Endothelial cell of umbilical vein (primary cell): ENCODE measurements around the gene POU3F3. TPM values are rescaled to one million over a fixed set of nuclear protein-coding genes. Genes with fewer than 3 reads are reported as not detected.

Source experiments
- BruUV-seq: library from RNA; stranded (reverse); fragments of 400-500 nt; replicated peaks from 2 replicates; lab custom pipeline; 2021; lab: Mats Ljungman, UMichigan
- CTCF ChIA-PET: fragments of 300-600, 350-600 bp; sonication (Branson Sonifier 250); formaldehyde crosslinking; loops from one replicate; lab custom pipeline; 2021; ENCODE audit warnings: antibody characterized with exemption, inconsistent platforms; lab: Charles Lee
- POLR2A ChIA-PET: fragments of 300-600, 350-600 bp; sonication (Branson Sonifier 250); formaldehyde crosslinking; loops from one replicate; lab custom pipeline; 2021; ENCODE audit warnings: antibody characterized with exemption, inconsistent platforms; lab: Charles Lee
- DNase-seq: peaks from one replicate; pipeline ENCODE4 v3.0.0-alpha.2; 2011; ENCODE audit warnings: low read depth, low spot score
- FAIRE-seq: peaks from 2 replicates; lab custom pipeline; 2011; peaks lifted over from hg19 to GRCh38; lab: Jason Lieb, UNC
- H2AFZ ChIP-seq: 2 replicates; pipeline ENCODE4 v1.6.0; 2012; ENCODE audit warnings: low read depth, low read length, control low read depth, inconsistent platforms
- H3K27ac ChIP-seq: 2 replicates; pipeline ENCODE4 v1.5.1; 2011; ENCODE audit warnings: low read depth, mild to moderate bottlenecking, control low read depth, low read length, moderate library complexity; ENCODE audit not compliant: insufficient read depth
- H3K27me3 ChIP-seq, 2 experiments: 2 replicates each; pipeline versions ENCODE4 v1.6.0 to v1.6.1; 2011; ENCODE audit warnings: low read length in 2 of 2, mixed read lengths in 1 of 2; ENCODE audit not compliant: control insufficient read depth in 2 of 2, insufficient read depth in 2 of 2
- H3K36me3 ChIP-seq, 2 experiments: 2 replicates in 1 of 2; 3 replicates in 1 of 2; pipeline ENCODE4 v1.5.1; 2011; ENCODE audit warnings: low read length in 2 of 2, mild to moderate bottlenecking in 1 of 2, moderate library complexity in 1 of 2; ENCODE audit not compliant: control insufficient read depth in 2 of 2, insufficient read depth in 2 of 2; ENCODE audit errors: extremely low read depth in 1 of 2
- H3K4me1 ChIP-seq: 3 replicates; pipeline ENCODE4 v1.5.1; 2011; ENCODE audit warnings: mild to moderate bottlenecking, low read length; ENCODE audit not compliant: control insufficient read depth, insufficient read depth; ENCODE audit errors: extremely low read depth
- H3K4me2 ChIP-seq: 2 replicates; pipeline ENCODE4 v1.6.1; 2011; ENCODE audit warnings: low read length, control low read depth, mixed read lengths; ENCODE audit not compliant: insufficient read depth
- H3K4me3 ChIP-seq, 3 experiments: fragments of 200-600 bp in 1 of 3; sonication (generic), shearing (Covaris generic) in 1 of 3; replicated peaks in 1 of 3; 2 replicates each; pipeline ENCODE4 v1.5.1; 2011 to 2016; ENCODE audit warnings: control low read depth in 3 of 3, low read length in 3 of 3, mild to moderate bottlenecking in 2 of 3, inconsistent platforms in 1 of 3, low read depth in 1 of 3, moderate library complexity in 1 of 3; ENCODE audit not compliant: insufficient read depth in 1 of 3
- H3K79me2 ChIP-seq: 2 replicates; pipeline ENCODE4 v1.6.0; 2012; ENCODE audit warnings: low read length, inconsistent platforms; ENCODE audit not compliant: control insufficient read depth, insufficient read depth
- H3K9ac ChIP-seq: replicated peaks from 2 replicates; pipeline ENCODE3; 2011; ENCODE audit warnings: low read length, control low read depth; ENCODE audit not compliant: insufficient read depth; ENCODE audit errors: extremely low read depth
- H3K9me1 ChIP-seq: replicated peaks from 3 replicates; pipeline ENCODE4 v1.6.0; 2011; ENCODE audit warnings: mild to moderate bottlenecking, low read length; ENCODE audit not compliant: control insufficient read depth, insufficient read depth; ENCODE audit errors: extremely low read depth
- H3K9me3 ChIP-seq: replicated peaks from 2 replicates; pipeline ENCODE4 v1.5.1; 2012; ENCODE audit warnings: low read length, inconsistent platforms; ENCODE audit not compliant: control insufficient read depth, insufficient read depth
- H4K20me1 ChIP-seq: replicated peaks from 2 replicates; pipeline ENCODE3; 2011; ENCODE audit warnings: mild to moderate bottlenecking, low read length; ENCODE audit not compliant: control insufficient read depth, insufficient read depth; ENCODE audit errors: extremely low read depth
- EZH2 ChIP-seq: IDR thresholded peaks from 2 replicates; pipeline ENCODE4 v1.6.1; 2012; ENCODE audit warnings: borderline replicate concordance, low read depth, mild to moderate bottlenecking, moderate library complexity, low read length, inconsistent platforms; ENCODE audit not compliant: severe bottlenecking
- FOS ChIP-seq: IDR thresholded peaks from 2 replicates; pipeline ENCODE4 v1.6.1; 2011; ENCODE audit warnings: mild to moderate bottlenecking, low read length, moderate library complexity, borderline replicate concordance; ENCODE audit not compliant: insufficient read depth
- GATA2 ChIP-seq: IDR thresholded peaks from 2 replicates; pipeline ENCODE4 v1.7.0; 2011; ENCODE audit warnings: low read depth, mild to moderate bottlenecking, moderate library complexity, mixed read lengths, low read length; ENCODE audit not compliant: insufficient read length, insufficient read depth
- JUN ChIP-seq: IDR thresholded peaks from 2 replicates; pipeline ENCODE4 v1.6.1; 2011; ENCODE audit warnings: borderline replicate concordance, low read depth; ENCODE audit not compliant: insufficient read length, insufficient read depth
- MYC ChIP-seq: IDR thresholded peaks from one replicate; pipeline ENCODE4 v1.6.1; 2011; ENCODE audit warnings: mild to moderate bottlenecking, low read depth, low read length
- POLR2A ChIP-seq: IDR thresholded peaks from 2 replicates; pipeline ENCODE4 v1.6.1; 2012; ENCODE audit warnings: low read depth, mild to moderate bottlenecking, control low read depth, low read length
- POLR2AphosphoS5 ChIP-seq: IDR thresholded peaks from 2 replicates; pipeline ENCODE4 v1.6.1; 2012; ENCODE audit warnings: low read depth, mild to moderate bottlenecking, control low read depth, low read length, moderate library complexity; ENCODE audit not compliant: insufficient read depth
- dilution Hi-C: fragments of 300-500 bp; cut with MboI; formaldehyde crosslinking; loops from one replicate; pipeline ENCODE4 v1.15.0; 2019; ENCODE audit warnings: low sequenced_read_pairs; ENCODE audit not compliant: extremely low pct_ligation_motif_present
- intact Hi-C: fragments of 100-400 bp; cut with micrococcal nuclease; formaldehyde crosslinking; loops from one replicate; pipeline ENCODE4 v1.10.0; 2022
- polyA plus RNA-seq, 4 experiments: library from polyadenylated mRNA; depleted of rRNA in 3 of 4; stranded (reverse) in 3 of 4; unstranded in 1 of 4; fragments of >200 nt; gene quantifications; 2 replicates each; pipeline versions ENCODE4 v1.2.1 to v1.2.3, GENCODE V29; 2011 to 2012; ENCODE audit warnings: missing spikeins in 1 of 4
- total RNA-seq: library from RNA; stranded (reverse); gene quantifications from 2 replicates; pipeline ENCODE4 v1.2.3, GENCODE V29; 2021
- TF ChIP-seq, protein P1 (sequence below), 2 donors: IDR thresholded peaks; 1 replicate in 1 of 2; 2 replicates in 1 of 2; pipeline ENCODE4 v1.5.1; 2011; ENCODE audit warnings: low read length in 2 of 2, mild to moderate bottlenecking in 2 of 2, moderate library complexity in 2 of 2, control low read depth in 1 of 2, inconsistent platforms in 1 of 2, low read depth in 1 of 2; ENCODE audit not compliant: insufficient read depth in 1 of 2; ENCODE audit errors: extremely low read depth in 1 of 2
- TF ChIP-seq, protein P2 (sequence below): IDR thresholded peaks from 2 replicates; pipeline ENCODE4 v1.6.1; 2011; ENCODE audit not compliant: insufficient read depth, insufficient read length

POU3F3 gene
- total and polyA plus RNA-seq, 2 donors (not counting 3 experiments of a cell fraction or from before 2014, with no cell fraction given): not detected

DNA sequence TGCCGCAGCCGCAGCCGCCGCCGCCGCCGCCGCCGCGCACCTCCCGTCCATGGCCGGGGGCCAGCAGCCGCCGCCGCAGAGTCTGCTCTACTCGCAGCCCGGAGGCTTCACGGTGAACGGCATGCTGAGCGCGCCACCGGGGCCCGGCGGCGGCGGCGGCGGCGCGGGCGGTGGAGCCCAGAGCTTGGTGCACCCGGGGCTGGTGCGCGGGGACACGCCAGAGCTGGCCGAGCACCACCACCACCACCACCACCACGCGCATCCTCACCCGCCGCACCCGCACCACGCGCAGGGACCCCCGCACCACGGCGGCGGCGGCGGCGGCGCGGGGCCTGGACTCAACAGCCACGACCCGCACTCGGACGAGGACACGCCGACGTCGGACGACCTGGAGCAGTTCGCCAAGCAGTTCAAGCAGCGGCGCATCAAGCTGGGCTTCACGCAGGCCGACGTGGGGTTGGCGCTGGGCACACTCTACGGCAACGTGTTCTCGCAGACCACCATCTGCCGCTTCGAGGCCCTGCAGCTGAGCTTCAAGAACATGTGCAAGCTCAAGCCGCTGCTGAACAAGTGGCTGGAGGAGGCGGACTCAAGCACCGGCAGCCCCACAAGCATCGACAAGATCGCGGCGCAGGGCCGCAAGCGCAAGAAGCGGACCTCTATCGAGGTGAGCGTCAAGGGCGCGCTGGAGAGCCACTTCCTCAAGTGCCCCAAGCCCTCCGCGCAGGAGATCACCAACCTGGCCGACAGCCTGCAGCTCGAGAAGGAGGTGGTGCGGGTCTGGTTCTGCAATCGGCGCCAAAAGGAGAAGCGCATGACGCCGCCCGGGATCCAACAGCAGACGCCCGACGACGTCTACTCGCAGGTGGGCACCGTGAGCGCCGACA is 2.4 kb downstream of the POU3F3 start:
- Histone ChIP-seq H4K20me1 (no peaks in the 10 kb centered on the region), H3K79me2 (no peaks in the 10 kb centered on the region), H3K9me1 (no peaks in the 10 kb centered on the region), H3K9ac (no peak overlapping the region), H3K36me3 (no peaks in the 10 kb centered on the region), H3K9me3 (no peaks in the 10 kb centered on the region), H2AFZ (no peak overlapping the region), H3K27ac (no peak overlapping the region), H3K4me2 (no peak overlapping the region), H3K4me1 (peaks cover 2% of the 10 kb centered on the region), H3K4me3 (no peak overlapping the region), H3K27me3 (peaks cover 65 to 82% of the 10 kb centered on the region in 2 experiments)
- no peak for TF ChIP-seq POLR2AphosphoS5
- no peak for TF ChIP-seq JUN
- no peak for TF ChIP-seq POLR2A
- peak; percentile 98 for TF ChIP-seq EZH2
- TF ChIP-seq MYC: no peak
- TF ChIP-seq GATA2: no peak
- TF ChIP-seq, protein P1, sequence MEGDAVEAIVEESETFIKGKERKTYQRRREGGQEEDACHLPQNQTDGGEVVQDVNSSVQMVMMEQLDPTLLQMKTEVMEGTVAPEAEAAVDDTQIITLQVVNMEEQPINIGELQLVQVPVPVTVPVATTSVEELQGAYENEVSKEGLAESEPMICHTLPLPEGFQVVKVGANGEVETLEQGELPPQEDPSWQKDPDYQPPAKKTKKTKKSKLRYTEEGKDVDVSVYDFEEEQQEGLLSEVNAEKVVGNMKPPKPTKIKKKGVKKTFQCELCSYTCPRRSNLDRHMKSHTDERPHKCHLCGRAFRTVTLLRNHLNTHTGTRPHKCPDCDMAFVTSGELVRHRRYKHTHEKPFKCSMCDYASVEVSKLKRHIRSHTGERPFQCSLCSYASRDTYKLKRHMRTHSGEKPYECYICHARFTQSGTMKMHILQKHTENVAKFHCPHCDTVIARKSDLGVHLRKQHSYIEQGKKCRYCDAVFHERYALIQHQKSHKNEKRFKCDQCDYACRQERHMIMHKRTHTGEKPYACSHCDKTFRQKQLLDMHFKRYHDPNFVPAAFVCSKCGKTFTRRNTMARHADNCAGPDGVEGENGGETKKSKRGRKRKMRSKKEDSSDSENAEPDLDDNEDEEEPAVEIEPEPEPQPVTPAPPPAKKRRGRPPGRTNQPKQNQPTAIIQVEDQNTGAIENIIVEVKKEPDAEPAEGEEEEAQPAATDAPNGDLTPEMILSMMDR (IDR thresholded peaks at IDR 0.05; ENCODE audit: extremely low read depth in 1 of 2, insufficient read depth in 1 of 2, low read depth in 1 of 2, low read length in 2 of 2): no peak
- TF ChIP-seq, protein P2, sequence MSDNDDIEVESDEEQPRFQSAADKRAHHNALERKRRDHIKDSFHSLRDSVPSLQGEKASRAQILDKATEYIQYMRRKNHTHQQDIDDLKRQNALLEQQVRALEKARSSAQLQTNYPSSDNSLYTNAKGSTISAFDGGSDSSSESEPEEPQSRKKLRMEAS: no peak
- TF ChIP-seq FOS: no peak
- dilution Hi-C loops (no loop called here), intact Hi-C loops (loop anchor here (5.0 kb wide), 1 partner anchor 181 kb away; the partner anchor contains the start of gene MRPS9)
- BruUV-seq: no TSS peak
- ChIA-PET POLR2A (no interaction called here), CTCF (no interaction called here)
- no peak for DNase-seq
- FAIRE-seq: no peak
